Spleen (tissue), 11 donors: Measurements from ENCODE around the gene CALN1. TPM values are rescaled to one million over a fixed set of nuclear protein-coding genes. Genes with fewer than 3 reads are reported as not detected.

Experiments used
- DNase-seq: peaks from one replicate; pipeline ENCODE4 v3.0.0-alpha.2; 2020
- H3K27ac ChIP-seq, 8 donors: fragments of 200-600 bp; sonication (generic) in 7 of 8; 1 replicate in 4 of 8; 2 replicates in 4 of 8; pipeline versions ENCODE4 v1.5.0 to v1.8.0; 2016 to 2021; ENCODE audit warnings: inconsistent platforms in 4 of 8, mild to moderate bottlenecking in 4 of 8, moderate library complexity in 1 of 8
- H3K27me3 ChIP-seq, 7 donors: fragments of 200-600 bp; sonication (generic) in 6 of 7; replicated peaks in 1 of 7; 1 replicate in 4 of 7; 2 replicates in 3 of 7; pipeline versions ENCODE4 v1.5.0 to v1.8.0; 2016 to 2021; ENCODE audit warnings: inconsistent platforms in 3 of 7, mild to moderate bottlenecking in 1 of 7
- H3K36me3 ChIP-seq, 6 donors: fragments of 200-600 bp; sonication (generic) in 5 of 6; 1 replicate in 4 of 6; 2 replicates in 2 of 6; pipeline versions ENCODE4 v1.5.0 to v1.8.0; 2016 to 2021; ENCODE audit warnings: inconsistent platforms in 2 of 6
- H3K4me1 ChIP-seq, 6 donors: fragments of 200-600 bp; sonication (generic) in 5 of 6; 1 replicate in 3 of 6; 2 replicates in 3 of 6; pipeline versions ENCODE4 v1.5.0 to v1.8.0; 2016 to 2021; ENCODE audit warnings: inconsistent platforms in 3 of 6
- H3K4me3 ChIP-seq, 8 donors: fragments of 200-600 bp; sonication (generic) in 7 of 8; 1 replicate in 4 of 8; 2 replicates in 4 of 8; pipeline versions ENCODE4 v1.5.0 to v1.8.0; 2016 to 2021; ENCODE audit warnings: inconsistent platforms in 4 of 8, mild to moderate bottlenecking in 4 of 8, moderate library complexity in 2 of 8
- H3K9me3 ChIP-seq, 8 donors: fragments of 200-600 bp; sonication (generic) in 7 of 8; 1 replicate in 4 of 8; 2 replicates in 4 of 8; pipeline versions ENCODE4 v1.5.0 to v1.8.0; 2016 to 2021; ENCODE audit warnings: inconsistent platforms in 4 of 8
- CTCF ChIP-seq, 11 experiments: fragments of 200-600 bp in 7 of 11; fragments of 450-650 bp in 4 of 11; sonication (generic) in 4 of 11; IDR thresholded peaks in 8 of 11; conservative IDR thresholded peaks in 3 of 11; 1 replicate in 7 of 11; 2 replicates in 4 of 11; pipeline versions ENCODE4 v1.4.0 to v1.8.0; 2016 to 2021; ENCODE audit warnings: antibody characterized with exemption in 11 of 11, inconsistent platforms in 4 of 11, mild to moderate bottlenecking in 1 of 11
- POLR2A ChIP-seq, 3 donors: fragments of 450-650 bp; IDR thresholded peaks; one replicate each; pipeline ENCODE4 v1.5.1; 2017; ENCODE audit warnings: antibody characterized with exemption in 3 of 3, mild to moderate bottlenecking in 1 of 3
- POLR2AphosphoS5 ChIP-seq, 3 donors: sonication (generic); formaldehyde crosslinking; IDR thresholded peaks; one replicate each; pipeline ENCODE4 v1.5.1; 2017; ENCODE audit warnings: antibody characterized with exemption in 3 of 3
- WGBS, 5 donors: extraction: QIAGEN DNeasy Blood & Tissue Kit in 3 of 5; methylation state at CpG; one replicate each; pipeline versions ENCODE4 v1.1.5 to v1.1.7; 2013 to 2018; 5-methylcytosine and 5-hydroxymethylcytosine counted together
- intact Hi-C: fragments of 100-400 bp; cut with DNase I; formaldehyde crosslinking; loops from one replicate; pipeline ENCODE4 v1.15.0; 2023; ENCODE audit warnings: low total_unique reads
- polyA plus RNA-seq, 3 donors: library from polyadenylated mRNA; stranded (reverse); fragments of 200-250 nt; gene quantifications; one replicate each; pipeline ENCODE4 v1.2.1, GENCODE V29; 2013
- total RNA-seq, 7 donors: library from RNA; depleted of rRNA in 3 of 7; stranded (reverse); fragments of >200 nt in 3 of 7; fragmentation: NEBNext Ultra II Directional in 4 of 7; extraction: Animal tissue kit (Norgen Biotek cat#: 25700) in 4 of 7; gene quantifications; one replicate each; pipeline versions ENCODE4 v1.1.0 to v1.2.1, GENCODE V29; 2016 to 2021
- donor health status: healthy with polysubstance abuse.
- donor health status: DM: no; HTN: no; CAD: no; lungs with moderate emphysema.
- donor health status: DM: no; HTN: no; CAD: no.
- donor health status: Bipolar disorder and iron deficiency.
- donor health status: healthy.
- donor health status: DM: no; HTN: no; CAD: no.
- donor health status: DM: yes; HTN: yes; CAD: no.

Gene CALN1
- total and polyA plus RNA-seq, 10 donors: under 0.01 to 0.19 (median 0.03) TPM; not detected in 7

- Histone ChIP-seq H3K9me3 (peaks cover 0 to 10% (median 2%) of the 10 kb centered on the region in 8 donors), H3K27me3 (no peaks in the 10 kb centered on the region), H3K36me3 (no peaks in the 10 kb centered on the region), H3K4me1 (no peaks in the 10 kb centered on the region), H3K4me3 (no peak overlapping the region), H3K27ac (no peak overlapping the region)
- WGBS, 5 donors: 70 to 84% (median 73%) methylated on average over 3 of the region's 3 CpGs
- no peak for DNase-seq
- TF ChIP-seq POLR2AphosphoS5 (IDR thresholded peaks at IDR 0.05): no peak
- no peak for TF ChIP-seq CTCF (IDR thresholded peaks at IDR 0.05 in 8 of 11, conservative IDR thresholded peaks at IDR 0.05 in 3 of 11)
- no peak for TF ChIP-seq POLR2A (IDR thresholded peaks at IDR 0.05)
- intact Hi-C loops: no loop called here
Measured at GRCh38 chr7:71842786-71843185, 569.4 kb downstream of the CALN1 start.

DNA sequence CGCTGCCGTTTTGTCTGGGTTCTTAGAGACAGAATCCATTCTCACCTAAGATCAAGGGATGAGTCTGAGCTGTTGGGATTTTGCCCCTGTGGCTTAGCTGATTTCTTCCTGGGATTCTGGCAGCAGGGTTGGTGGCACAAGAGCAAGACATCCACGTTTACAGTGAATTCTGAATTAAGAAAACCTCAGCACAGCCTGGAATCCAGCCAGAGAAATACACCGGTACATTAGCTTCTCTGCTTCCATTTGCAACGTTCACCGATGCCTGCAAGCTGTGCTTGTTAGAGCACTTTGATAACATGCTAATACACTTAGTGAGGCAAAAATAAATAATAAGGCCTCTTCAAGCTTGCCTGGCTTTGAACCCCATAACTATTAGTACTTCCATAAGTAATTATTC is 569.8 kb downstream of the CALN1 start:
- H3K9me3 ChIP-seq: peaks cover 0 to 8% (median 0%) of the 10 kb centered on the region in 8 donors
- H3K36me3 ChIP-seq: no peaks in the 10 kb centered on the region
- intact Hi-C loops: no loop called here
- WGBS, 5 donors: 65 to 78% (median 70%) methylated on average over 6 of the region's 6 CpGs
- TF ChIP-seq POLR2AphosphoS5 (IDR thresholded peaks at IDR 0.05) (no peak), CTCF (IDR thresholded peaks at IDR 0.05 in 8 of 11, conservative IDR thresholded peaks at IDR 0.05 in 3 of 11) (no peak), POLR2A (IDR thresholded peaks at IDR 0.05) (no peak)
- no peaks in the 10 kb centered on the region for H3K4me1 ChIP-seq
- DNase-seq: no peak
- H3K27me3 ChIP-seq: no peaks in the 10 kb centered on the region
- H3K27ac ChIP-seq: no peak overlapping the region
- no peak overlapping the region for H3K4me3 ChIP-seq

DNA sequence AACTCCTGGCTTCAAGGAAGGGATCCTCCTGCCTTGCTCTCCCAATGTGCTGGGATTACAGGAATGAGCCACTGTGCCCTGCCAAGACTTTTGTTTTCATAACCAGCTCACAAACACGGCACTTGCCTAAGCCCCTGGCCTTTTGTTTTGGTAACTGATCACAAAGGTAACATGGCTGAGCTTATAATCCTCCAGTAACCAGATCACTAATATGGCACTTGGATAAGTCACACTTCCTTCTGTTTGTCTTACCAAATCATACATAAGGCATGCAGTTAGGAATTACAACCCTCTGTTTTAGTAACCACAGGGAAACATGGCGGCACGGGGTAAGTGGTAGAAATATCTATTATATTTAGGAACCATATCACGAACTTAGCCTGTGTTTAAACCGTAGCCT is 577.1 kb downstream of the CALN1 start:
- Histone ChIP-seq H3K9me3 (no peaks in the 10 kb centered on the region), H3K4me3 (no peak overlapping the region), H3K27me3 (no peaks in the 10 kb centered on the region), H3K27ac (no peak overlapping the region), H3K4me1 (no peaks in the 10 kb centered on the region), H3K36me3 (no peaks in the 10 kb centered on the region)
- no peak for DNase-seq
- TF ChIP-seq POLR2A (IDR thresholded peaks at IDR 0.05): no peak
- no peak for TF ChIP-seq CTCF (IDR thresholded peaks at IDR 0.05 in 8 of 11, conservative IDR thresholded peaks at IDR 0.05 in 3 of 11)
- no peak for TF ChIP-seq POLR2AphosphoS5 (IDR thresholded peaks at IDR 0.05)
- intact Hi-C loops: no loop called here
- WGBS, 5 donors: 80 to 96% (median 89%) methylated on average over 5 of the region's 5 CpGs

DNA sequence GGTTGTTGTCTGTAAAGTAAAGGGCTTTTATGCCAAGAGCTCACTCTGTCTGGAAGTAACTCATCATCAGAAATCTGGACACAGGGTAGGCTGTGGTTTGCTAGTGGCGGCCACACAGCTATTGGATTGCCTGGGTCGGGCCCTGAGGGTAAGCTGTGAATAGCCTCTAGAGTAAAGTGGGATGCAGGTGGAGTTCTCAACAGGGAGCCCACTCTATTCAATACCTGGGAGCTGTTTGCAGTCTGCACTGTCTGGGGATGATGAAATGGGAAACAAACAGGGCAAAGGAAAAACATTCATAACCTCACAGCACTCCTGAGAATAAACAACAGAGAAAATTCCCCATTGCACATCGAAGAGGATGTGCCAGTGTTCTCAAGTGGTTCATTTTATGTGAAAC is 582.6 kb downstream of the CALN1 start:
- Histone ChIP-seq H3K9me3 (peaks cover 0 to 10% (median 0%) of the 10 kb centered on the region in 8 donors), H3K36me3 (no peaks in the 10 kb centered on the region), H3K27me3 (no peaks in the 10 kb centered on the region), H3K4me3 (no peak overlapping the region), H3K27ac (no peak overlapping the region), H3K4me1 (no peaks in the 10 kb centered on the region)
- intact Hi-C loops: no loop called here
- DNase-seq: no peak
- WGBS, 5 donors: 69 to 78% (median 73%) methylated on average over 3 of the region's 3 CpGs
- TF ChIP-seq POLR2A (IDR thresholded peaks at IDR 0.05) (no peak), POLR2AphosphoS5 (IDR thresholded peaks at IDR 0.05) (no peak), CTCF (IDR thresholded peaks at IDR 0.05 in 8 of 11, conservative IDR thresholded peaks at IDR 0.05 in 3 of 11) (no peak)
